A549 (cell line): ENCODE data around the gene ATP2B3. TPM values are rescaled to one million over a fixed set of nuclear protein-coding genes. Genes with fewer than 3 reads are reported as not detected.

ENCODE experiments used
- ATAC-seq, 2 experiments: fragments of 200-7000 bp in 1 of 2; fragments of >200 bp in 1 of 2; cut with Nextera tagmentation in 1 of 2; cut with Tn5 transposase in 1 of 2; 3 replicates each; pipeline versions ENCODE4 v1.8.0 to v1.9.1; 2018 to 2020; ENCODE audit warnings: mild to moderate bottlenecking in 1 of 2, moderate library complexity in 1 of 2
- CTCF ChIA-PET: fragments of 300-600 bp; sonication (Branson Sonifier 250); formaldehyde crosslinking; extraction: SDS; loops from one replicate; lab custom pipeline; 2021; ENCODE audit warnings: antibody characterized with exemption, inconsistent platforms; lab: Yijun Ruan, JAX
- POLR2A ChIA-PET: fragments of 350-600 bp; formaldehyde crosslinking; extraction: SDS; loops from one replicate; lab custom pipeline; 2021; ENCODE audit warnings: antibody characterized with exemption, inconsistent platforms; lab: Yijun Ruan, JAX
- DNase-seq, 2 experiments: peaks; one replicate each; pipeline versions ENCODE4 v3.0.0 to v3.0.0-alpha.2; 2011 to 2016; ENCODE audit warnings: low read depth in 1 of 2, low spot score in 1 of 2
- FAIRE-seq: peaks from 2 replicates; lab custom pipeline; 2011; peaks lifted over from hg19 to GRCh38; lab: Jason Lieb, UNC
- H3K27ac ChIP-seq, 2 experiments: fragments of >200 bp; sonication (Bioruptor Twin); formaldehyde crosslinking; 3 replicates each; pipeline ENCODE4 v1.5.1; 2016 to 2017
- H3K4me1 ChIP-seq: fragments of >200 bp; sonication (Bioruptor Twin); formaldehyde crosslinking; 3 replicates; pipeline ENCODE4 v1.6.1; 2016
- H3K4me2 ChIP-seq: fragments of >200 bp; sonication (Bioruptor Twin); formaldehyde crosslinking; 3 replicates; pipeline ENCODE4 v1.6.1; 2016
- H3K4me3 ChIP-seq: fragments of >200 bp; sonication (Bioruptor Twin); formaldehyde crosslinking; 3 replicates; pipeline ENCODE4 v1.5.1; 2016
- H3K9me3 ChIP-seq: fragments of >200 bp; sonication (Bioruptor Twin); formaldehyde crosslinking; 3 replicates; pipeline ENCODE4 v1.6.1; 2016
- BCL3 ChIP-seq: fragments of >200 bp; sonication (Bioruptor Twin); formaldehyde crosslinking; IDR thresholded peaks from 3 replicates; pipeline ENCODE4 v1.6.1; 2016
- BHLHE40 ChIP-seq: IDR thresholded peaks from 2 replicates; pipeline ENCODE4 v1.6.1; 2012; ENCODE audit warnings: low read depth, low read length, inconsistent platforms
- CBX2 ChIP-seq: fragments of 200-600 bp; sonication (generic); IDR thresholded peaks from 2 replicates; pipeline ENCODE4 v1.6.1; 2016; ENCODE audit warnings: low read depth, mild to moderate bottlenecking, borderline replicate concordance
- CEBPB ChIP-seq, 2 experiments: fragments of >200 bp in 1 of 2; sonication (Bioruptor Twin) in 1 of 2; formaldehyde crosslinking in 1 of 2; IDR thresholded peaks; 2 replicates each; pipeline ENCODE4 v1.6.1; 2012 to 2016
- CHD4 ChIP-seq: fragments of 200-600 bp; sonication (generic); IDR thresholded peaks from 2 replicates; pipeline ENCODE4 v1.6.1; 2016; ENCODE audit warnings: antibody characterized with exemption, mild to moderate bottlenecking, borderline replicate concordance
- CTCF ChIP-seq: fragments of >200 bp; sonication (Bioruptor Twin); formaldehyde crosslinking; IDR thresholded peaks from 3 replicates; pipeline ENCODE4 v1.5.1; 2016
- EHF ChIP-seq: fragments of 250-450 bp; sonication (Bioruptor Pico); IDR thresholded peaks from 2 replicates; pipeline ENCODE4 v1.5.0; 2020; ENCODE audit warnings: mild to moderate bottlenecking
- EP300 ChIP-seq, 2 experiments: fragments of >200 bp; sonication (Bioruptor Twin); formaldehyde crosslinking; IDR thresholded peaks; 2 replicates in 1 of 2; 3 replicates in 1 of 2; pipeline ENCODE4 v1.6.1; 2016 to 2017
- ESRRA ChIP-seq: fragments of 150-350 bp; IDR thresholded peaks from 2 replicates; pipeline ENCODE4 v1.6.1; 2014; ENCODE audit warnings: mild to moderate bottlenecking, low read length, borderline replicate concordance
- FOSB ChIP-seq: fragments of 250-450 bp; sonication (Bioruptor Pico); IDR thresholded peaks from 2 replicates; pipeline ENCODE4 v1.5.0; 2020; ENCODE audit warnings: mild to moderate bottlenecking, moderate library complexity
- FOXS1 ChIP-seq: fragments of 250-450 bp; sonication (Bioruptor Pico); IDR thresholded peaks from 2 replicates; pipeline ENCODE4 v1.5.0; 2020; ENCODE audit warnings: mild to moderate bottlenecking, moderate library complexity
- HES2 ChIP-seq: fragments of >200 bp; sonication (Bioruptor Twin); formaldehyde crosslinking; IDR thresholded peaks from 2 replicates; pipeline ENCODE4 v1.6.1; 2016
- HOXB5 ChIP-seq: fragments of 250-450 bp; sonication (Bioruptor Pico); IDR thresholded peaks from 2 replicates; pipeline ENCODE4 v1.5.0; 2020; ENCODE audit warnings: mild to moderate bottlenecking, moderate library complexity
- MAX ChIP-seq: IDR thresholded peaks from 2 replicates; pipeline ENCODE4 v1.6.1; 2012
- MAZ ChIP-seq: fragments of 150-350 bp; IDR thresholded peaks from 2 replicates; pipeline ENCODE4 v1.6.1; 2014; ENCODE audit warnings: antibody characterized with exemption, low read depth, low read length, borderline replicate concordance
- NFE2L2 ChIP-seq: fragments of 150-350 bp; conservative IDR thresholded peaks from 2 replicates; pipeline ENCODE4 v1.6.1; 2014; ENCODE audit warnings: low read length
- PBX3 ChIP-seq: IDR thresholded peaks from 2 replicates; pipeline ENCODE4 v1.6.1; 2012
- PHF8 ChIP-seq: fragments of 200-600 bp; sonication (generic); IDR thresholded peaks from 2 replicates; pipeline ENCODE4 v1.6.1; 2016; ENCODE audit warnings: low read depth, mild to moderate bottlenecking, antibody characterized with exemption, moderate library complexity, borderline replicate concordance
- POLR2A ChIP-seq: IDR thresholded peaks from 2 replicates; pipeline ENCODE4 v1.6.1; 2012; ENCODE audit warnings: mild to moderate bottlenecking, low read length
- POLR2AphosphoS2 ChIP-seq: conservative IDR thresholded peaks from 2 replicates; pipeline ENCODE4 v1.6.1; 2012; ENCODE audit warnings: low read length, improper control_type of control experiment, inconsistent platforms
- RAD21 ChIP-seq, 2 experiments: fragments of >200 bp in 1 of 2; sonication (Bioruptor Twin) in 1 of 2; formaldehyde crosslinking in 1 of 2; IDR thresholded peaks in 1 of 2; conservative IDR thresholded peaks in 1 of 2; 2 replicates in 1 of 2; 3 replicates in 1 of 2; pipeline ENCODE4 v1.6.1; 2012 to 2018; ENCODE audit warnings: inconsistent platforms in 1 of 2
- RCOR1 ChIP-seq: fragments of 150-350 bp; IDR thresholded peaks from 2 replicates; pipeline ENCODE4 v1.6.1; 2014; ENCODE audit warnings: antibody characterized with exemption, low read length, low read depth
- RFX5 ChIP-seq: fragments of 450-650 bp; IDR thresholded peaks from 2 replicates; pipeline ENCODE4 v1.7.1; 2014; ENCODE audit warnings: antibody characterized with exemption, mild to moderate bottlenecking, moderate library complexity
- RNF2 ChIP-seq: fragments of 200-600 bp; sonication (generic); IDR thresholded peaks from 2 replicates; pipeline ENCODE4 v1.6.1; 2016; ENCODE audit warnings: low read depth, mild to moderate bottlenecking, antibody characterized with exemption, moderate library complexity, borderline replicate concordance
- SMC3 ChIP-seq: fragments of >200 bp; sonication (Bioruptor Twin); formaldehyde crosslinking; IDR thresholded peaks from 3 replicates; pipeline ENCODE4 v1.6.1; 2018; ENCODE audit warnings: inconsistent platforms
- SREBF2 ChIP-seq: fragments of 450-650 bp; IDR thresholded peaks from 2 replicates; pipeline ENCODE4 v1.6.1; 2014; ENCODE audit warnings: mild to moderate bottlenecking, moderate library complexity
- USF2 ChIP-seq: fragments of 450-650 bp; IDR thresholded peaks from 2 replicates; pipeline ENCODE4 v1.6.1; 2014; ENCODE audit warnings: antibody characterized with exemption
- ZC3H11A ChIP-seq: fragments of 450-650 bp; IDR thresholded peaks from 2 replicates; pipeline ENCODE4 v1.6.1; 2014; ENCODE audit warnings: antibody characterized with exemption, mild to moderate bottlenecking
- WGBS: methylation state at CpG from one replicate; pipeline ENCODE4 v1.1.6; 2017; ENCODE audit errors: missing lambda C conversion rate; 5-methylcytosine and 5-hydroxymethylcytosine counted together
- polyA plus RNA-seq, 4 experiments: library from polyadenylated mRNA; depleted of rRNA in 3 of 4; stranded (reverse); fragments of >200 nt; fragmentation: RNase III in 1 of 4; extraction: RNeasy Plus Mini Kit Qiagen cat#74134 plus additional on column Dnase treatment in 1 of 4; gene quantifications; 2 replicates in 3 of 4; 3 replicates in 1 of 4; pipeline ENCODE4 v1.2.3, GENCODE V29; 2011 to 2017

The ATP2B3 gene
- polyA plus RNA-seq, 2 of the 4 experiments (the other 2 are of a cell fraction): 0.13 to 0.30 TPM

GRCh38 chrX:153560466-153560865, 43.0 kb downstream of the ATP2B3 start:
- no peak overlapping the region for H3K4me3 ChIP-seq
- H3K9me3 ChIP-seq: no peaks in the 10 kb centered on the region
- CTCF ChIA-PET: interaction anchor here (1.0 to 1.5 kb wide), 4 partner anchors 21 to 148 kb away, joined by 3 to 4 read pairs (median 4); no protein-coding TSS in a partner anchor
- WGBS: 77% methylated on average over 14 of the region's 22 CpGs
- ATAC-seq (no peak), DNase-seq (no peak), FAIRE-seq (no peak)
- H3K4me2 ChIP-seq: no peak overlapping the region
- POLR2A ChIA-PET: no interaction called here
- H3K27ac ChIP-seq: no peak overlapping the region
- TF ChIP-seq MAX: no peak
- no peak for TF ChIP-seq EHF (CRISPR knock-in tag)
- no peak for TF ChIP-seq ESRRA
- TF ChIP-seq SMC3: no peak
- no peak for TF ChIP-seq POLR2AphosphoS2
- TF ChIP-seq RCOR1: no peak
- TF ChIP-seq SREBF2: no peak
- TF ChIP-seq RNF2: no peak
- TF ChIP-seq EP300 (IDR thresholded peaks at IDR 0.05): no peak
- TF ChIP-seq USF2: no peak
- no peak for TF ChIP-seq POLR2A
- TF ChIP-seq CTCF: no peak
- TF ChIP-seq PHF8: no peak
- no peaks in the 10 kb centered on the region for H3K4me1 ChIP-seq

GRCh38 chrX:153561337-153561736, 43.9 kb downstream of the ATP2B3 start:
- ChIA-PET CTCF (interaction anchor here (0.7 to 2.4 kb wide), 5 partner anchors 9 to 386 kb away, joined by 3 to 9 read pairs (median 4); no protein-coding TSS in a partner anchor), POLR2A (no interaction called here)
- H3K27ac ChIP-seq: no peak overlapping the region
- no peak overlapping the region for H3K4me2 ChIP-seq
- no peak overlapping the region for H3K4me3 ChIP-seq
- 70% methylated on average over 6 of the region's 7 CpGs for WGBS
- FAIRE-seq (no peak), DNase-seq (no peak), ATAC-seq (no peak)
- TF ChIP-seq RAD21 (conservative IDR thresholded peaks at IDR 0.05 in 1 of 2, IDR thresholded peaks at IDR 0.05 in 1 of 2): no peak
- TF ChIP-seq HOXB5 (CRISPR knock-in tag): no peak
- no peak for TF ChIP-seq SREBF2
- no peak for TF ChIP-seq RFX5
- no peak for TF ChIP-seq BCL3
- TF ChIP-seq FOXS1 (CRISPR knock-in tag): no peak
- TF ChIP-seq BHLHE40: no peak
- no peak for TF ChIP-seq MAZ
- no peak for TF ChIP-seq POLR2AphosphoS2
- TF ChIP-seq RNF2: no peak
- TF ChIP-seq SMC3: no peak
- no peak for TF ChIP-seq NFE2L2
- no peak for TF ChIP-seq PBX3
- TF ChIP-seq CHD4: no peak
- TF ChIP-seq HES2: no peak
- no peak for TF ChIP-seq CEBPB (IDR thresholded peaks at IDR 0.05)
- TF ChIP-seq MAX: no peak
- TF ChIP-seq FOSB: no peak
- TF ChIP-seq ZC3H11A: no peak
- TF ChIP-seq CBX2: no peak
- no peaks in the 10 kb centered on the region for H3K9me3 ChIP-seq
- H3K4me1 ChIP-seq: no peaks in the 10 kb centered on the region
